GM21723 (cell line): Measurements from ENCODE around the gene CD34.
A peak's percentile ranks its signal among the peaks of the same experiment; 100 is the strongest.

Experiments used
- ATAC-seq: cut with Tn5 transposase; IDR thresholded peaks from one replicate; pipeline ENCODE4 v1.9.1; 2021; ENCODE audit warnings: mild to moderate bottlenecking, moderate library complexity; ENCODE audit not compliant: unreplicated experiment

Gene CD34

DNA sequence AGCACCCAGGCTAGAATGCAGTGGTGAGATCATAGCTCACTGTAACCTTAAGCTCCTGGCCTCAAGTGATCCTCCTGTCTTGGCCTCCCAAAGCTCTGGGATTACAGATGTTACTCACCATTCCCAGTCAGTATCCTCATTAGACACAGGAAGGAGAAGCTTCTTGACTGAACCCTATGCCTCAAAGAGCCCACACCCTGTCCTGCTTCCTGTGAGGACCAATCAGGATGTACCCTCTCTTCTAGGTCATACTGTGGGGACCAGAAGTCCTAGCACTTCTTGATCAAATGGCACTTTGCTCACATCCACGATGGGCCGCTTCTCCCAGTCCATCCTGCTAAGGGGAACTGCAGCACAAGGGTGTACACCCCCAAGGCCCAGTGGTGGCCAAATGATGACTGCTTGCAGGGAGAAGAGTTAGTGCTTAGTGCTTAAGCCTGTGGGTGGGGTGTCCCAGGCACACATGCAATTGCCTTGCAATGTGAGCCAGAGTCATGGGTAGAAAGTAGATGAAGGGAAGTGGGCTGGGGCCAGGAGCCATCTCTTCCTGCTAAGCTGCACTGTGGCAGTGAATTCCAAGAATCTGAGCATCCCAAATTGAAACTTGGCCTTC is 9.8 kb downstream of the CD34 start:
- ATAC-seq: no peak

DNA sequence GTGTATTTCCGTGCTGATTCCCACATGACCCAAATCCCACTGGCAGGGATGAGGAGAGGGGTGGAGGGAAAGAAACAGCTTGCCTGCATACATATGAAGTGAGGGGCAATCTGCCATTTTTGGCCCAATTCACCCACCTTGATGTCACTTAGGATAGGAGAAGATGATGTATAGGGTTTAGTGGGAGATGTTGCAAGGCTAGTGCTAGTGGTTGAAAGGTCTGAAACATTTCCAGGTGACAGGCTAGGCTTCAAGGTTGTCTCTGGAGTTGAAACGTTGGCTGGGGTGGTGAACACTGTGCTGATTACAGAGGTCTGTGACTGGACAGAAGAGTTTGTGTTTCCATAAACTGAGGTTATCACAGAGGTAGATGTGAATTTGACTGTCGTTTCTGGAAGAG is 12.1 kb downstream of the CD34 start:
- ATAC-seq: no peak

DNA sequence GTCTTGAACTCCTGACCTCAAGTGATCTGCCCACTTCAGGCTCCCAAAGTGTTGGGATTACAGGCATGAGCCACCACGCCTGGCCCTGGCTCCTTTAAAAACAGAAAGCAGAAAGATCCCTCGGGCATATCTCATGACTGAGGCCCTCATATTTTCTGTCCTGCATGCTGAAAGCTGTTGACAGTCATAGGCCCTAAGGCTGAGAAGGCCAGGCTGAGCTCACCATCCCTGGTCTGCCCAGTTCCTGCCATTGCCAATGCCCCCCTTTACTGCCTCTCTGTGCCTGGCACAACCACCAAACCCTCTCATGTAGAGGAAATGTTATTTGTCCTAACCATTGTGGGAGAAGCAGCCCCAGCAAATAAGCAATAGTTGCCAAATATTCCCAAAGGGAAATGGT is 12.7 kb downstream of the CD34 start:
- no peak for ATAC-seq

DNA sequence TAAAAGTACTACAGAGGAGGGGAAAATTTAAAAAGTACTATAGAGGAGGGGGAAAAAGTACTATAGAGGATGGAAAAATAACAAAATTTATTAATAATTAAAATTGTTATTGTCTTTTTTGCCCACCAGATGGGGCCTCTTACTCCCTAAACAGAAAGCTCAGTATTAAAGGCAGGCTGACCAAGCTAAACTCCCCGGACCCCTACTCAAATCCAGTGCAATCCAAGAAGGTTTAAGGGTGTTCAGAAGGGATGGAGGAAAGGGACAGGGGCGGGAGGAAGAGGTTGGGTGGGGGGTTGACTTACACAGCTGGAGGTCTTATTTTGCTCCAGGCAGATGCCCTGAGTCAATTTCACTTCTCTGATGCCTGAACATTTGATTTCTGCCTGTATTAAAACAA is 13.7 kb downstream of the CD34 start:
- ATAC-seq: no peak

DNA sequence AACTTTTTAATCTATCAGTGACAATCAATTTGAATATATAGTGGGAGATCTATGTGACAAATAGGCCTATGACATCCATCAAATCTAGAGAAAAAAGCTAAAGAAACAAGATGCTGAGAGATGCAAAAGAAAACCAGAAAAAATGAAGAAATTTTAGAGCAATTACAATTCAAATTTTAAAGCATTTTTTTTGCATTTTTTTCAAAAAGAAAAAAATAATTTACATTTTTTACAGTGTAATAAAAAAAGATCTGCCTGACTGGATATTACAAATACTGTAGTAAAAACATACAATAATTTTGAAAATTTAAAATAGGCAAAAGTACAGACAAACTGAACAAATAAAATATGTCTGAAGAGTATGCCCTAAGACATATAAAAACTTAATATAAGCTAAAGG is 14.4 kb downstream of the CD34 start:
- ATAC-seq: no peak

DNA sequence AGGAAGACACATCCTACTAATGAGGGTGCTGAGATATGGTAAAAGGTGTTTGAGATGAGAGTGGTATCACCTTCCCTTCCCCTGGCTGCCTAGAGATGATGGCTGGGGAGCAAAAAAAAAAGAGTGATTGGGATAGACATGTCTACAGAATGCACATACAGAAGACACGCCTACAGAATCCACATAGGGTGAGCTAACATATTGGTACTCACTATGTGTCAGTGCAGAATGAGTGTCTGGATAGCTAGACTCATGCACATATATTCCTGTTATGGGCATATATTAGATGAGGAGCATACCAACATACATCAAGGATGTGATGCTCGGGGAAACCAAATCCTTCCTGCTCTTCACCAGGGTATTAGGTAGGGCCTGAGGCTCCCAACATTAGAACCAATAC is 16.2 kb downstream of the CD34 start:
- no peak for ATAC-seq

DNA sequence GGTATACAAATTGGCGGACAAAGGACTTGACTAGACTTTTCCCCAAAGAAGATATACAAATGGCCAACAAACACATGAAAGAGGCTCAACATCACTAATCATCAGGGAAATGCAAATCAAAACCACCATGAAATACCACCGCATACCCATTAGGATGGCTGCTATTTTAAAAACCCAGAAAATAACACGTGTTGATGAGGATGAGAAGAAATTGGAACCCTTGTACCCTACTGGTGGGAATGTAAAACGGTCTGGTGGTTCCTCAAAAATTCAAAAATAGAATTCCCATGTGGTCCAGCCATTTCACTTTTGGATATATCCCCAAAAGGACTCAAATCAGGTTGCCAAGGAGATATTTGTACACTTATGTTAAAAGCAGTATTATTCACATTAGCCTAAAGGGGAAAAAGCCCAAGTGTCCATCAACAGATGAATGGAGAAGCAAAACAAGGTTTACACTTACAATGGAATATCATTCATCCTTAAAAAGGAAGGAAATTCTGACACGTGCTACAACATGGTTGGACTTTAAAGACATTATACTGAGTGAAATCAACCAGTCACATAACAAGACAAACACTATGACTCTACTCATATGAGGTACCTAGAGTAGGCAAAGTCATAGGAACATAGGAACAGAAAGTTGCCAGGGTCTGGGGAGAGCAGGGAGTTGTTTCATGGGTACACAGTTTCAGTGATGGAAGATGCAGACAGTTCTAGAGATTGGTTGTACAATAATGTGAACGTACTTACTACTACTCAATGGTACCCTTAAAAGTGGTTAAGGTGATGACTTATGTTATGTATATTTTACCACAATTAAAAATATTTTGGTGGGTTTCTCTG is 17.0 kb downstream of the CD34 start:
- ATAC-seq: no peak

DNA sequence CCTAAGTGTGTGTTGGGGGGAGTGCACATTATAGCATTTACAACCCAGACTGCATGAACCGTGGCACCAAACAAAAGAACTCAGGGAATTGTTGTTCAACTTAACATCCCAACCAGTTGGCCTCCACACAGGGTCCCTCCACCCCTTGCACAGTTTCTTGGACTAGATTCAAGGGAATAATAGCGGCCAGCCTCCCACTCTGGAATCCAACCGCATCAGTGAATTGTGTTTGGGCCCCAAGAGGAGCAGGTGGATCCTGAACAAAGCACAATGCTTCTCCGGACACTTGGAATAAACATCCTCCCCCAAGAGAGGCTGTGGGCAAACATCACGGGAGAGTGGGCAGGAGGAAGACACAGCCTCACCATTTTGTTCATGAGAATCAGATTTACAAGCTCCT is 18.2 kb downstream of the CD34 start:
- no peak for ATAC-seq

DNA sequence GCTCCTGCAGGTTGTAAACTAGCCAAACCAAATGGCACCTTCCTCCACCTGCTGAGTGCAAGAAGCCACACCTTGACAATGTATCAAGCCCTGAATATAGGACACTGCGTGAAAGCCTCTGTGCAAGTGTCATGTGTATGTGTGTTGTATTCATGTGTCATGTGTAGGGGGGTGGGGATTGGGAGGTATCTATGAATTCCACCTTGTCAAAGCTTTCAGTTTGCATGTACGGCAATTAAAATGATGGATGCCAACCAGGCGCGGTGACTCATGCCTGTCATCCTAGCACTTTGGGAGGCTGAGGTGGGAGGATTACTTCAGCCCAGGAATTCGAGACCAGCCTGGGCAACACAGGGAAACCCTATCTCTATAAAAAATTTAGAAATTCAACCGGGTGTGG is 19.8 kb downstream of the CD34 start:
- ATAC-seq: no peak

DNA sequence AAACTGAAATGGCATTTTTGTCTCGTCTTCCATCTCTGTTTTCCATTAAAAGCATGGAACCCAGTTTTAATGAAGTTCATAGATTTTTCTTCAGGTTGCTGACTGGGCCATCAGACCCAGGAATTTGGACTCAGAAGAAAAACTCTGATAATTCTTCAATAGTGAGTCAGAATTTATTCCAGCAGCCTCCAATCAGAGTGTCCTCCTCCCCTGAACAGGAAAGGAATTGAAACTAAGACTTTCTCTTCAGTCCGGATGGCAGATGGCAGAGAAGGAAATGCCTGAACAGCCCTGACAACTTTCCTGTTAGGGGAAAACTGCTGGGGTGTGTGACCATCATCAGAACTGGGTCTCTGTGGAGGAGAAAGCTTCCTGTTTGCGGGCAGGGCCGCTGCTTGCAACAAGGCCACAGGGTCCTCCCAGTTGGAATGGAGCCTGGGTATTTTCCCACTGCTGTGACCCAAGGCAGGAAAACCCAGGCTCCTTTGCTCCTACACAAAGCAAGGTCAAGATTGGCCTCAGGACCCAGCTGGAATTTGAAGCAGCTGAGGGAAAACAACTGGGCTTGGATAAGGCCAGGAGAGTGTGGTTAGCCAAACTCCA is 20.7 kb downstream of the CD34 start:
- ATAC-seq: no peak

DNA sequence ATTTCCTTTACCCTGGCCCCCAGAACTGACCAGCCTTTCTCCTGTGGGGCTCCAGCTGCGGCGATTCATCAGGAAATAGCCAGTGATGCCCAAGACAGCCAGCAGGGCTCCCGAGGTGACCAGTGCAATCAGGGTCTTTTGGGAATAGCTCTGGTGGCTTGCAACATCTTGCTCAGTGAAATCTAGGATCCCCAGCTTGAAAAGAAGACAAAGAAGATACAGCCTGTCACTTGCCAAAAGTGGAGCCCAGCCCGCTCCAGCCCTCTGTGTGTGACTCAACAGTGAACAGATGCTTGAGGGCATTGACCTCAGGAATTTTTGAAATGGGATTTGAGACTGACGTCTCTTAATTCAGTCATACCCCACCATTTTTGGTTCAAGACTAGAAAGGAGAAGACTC is 22.3 kb downstream of the CD34 start:
- no peak for ATAC-seq

DNA sequence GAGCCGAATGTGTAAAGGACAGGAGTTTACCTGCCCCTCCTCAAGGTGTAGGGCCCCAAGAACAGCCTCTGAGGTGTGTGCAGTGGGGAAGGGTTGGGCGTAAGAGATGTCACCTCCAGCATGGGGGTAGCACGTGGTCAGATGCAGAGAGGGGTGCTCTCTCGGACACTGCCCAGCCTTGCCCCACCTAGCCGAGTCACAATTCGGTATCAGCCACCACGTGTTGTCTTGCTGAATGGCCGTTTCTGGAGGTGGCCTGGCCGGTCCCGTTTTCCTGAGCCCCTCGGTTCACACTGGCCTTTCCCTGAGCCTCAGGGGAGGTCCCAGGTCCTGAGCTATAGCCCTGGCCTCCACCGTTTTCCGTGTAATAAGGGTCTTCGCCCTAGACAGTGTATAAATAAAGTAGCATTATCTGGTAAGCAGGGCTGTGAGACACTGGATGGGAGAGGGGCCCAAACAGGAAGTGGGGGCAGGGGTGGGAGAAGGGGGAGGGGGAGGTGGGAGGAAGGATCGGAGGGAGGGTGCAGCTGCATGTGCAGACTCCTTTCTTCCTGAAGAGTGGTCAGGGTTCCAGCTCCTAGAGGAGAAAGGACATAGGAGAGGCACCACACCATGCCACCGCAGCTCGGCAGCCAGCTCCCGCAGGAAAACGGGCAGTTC is 23.3 kb downstream of the CD34 start:
- no peak for ATAC-seq

DNA sequence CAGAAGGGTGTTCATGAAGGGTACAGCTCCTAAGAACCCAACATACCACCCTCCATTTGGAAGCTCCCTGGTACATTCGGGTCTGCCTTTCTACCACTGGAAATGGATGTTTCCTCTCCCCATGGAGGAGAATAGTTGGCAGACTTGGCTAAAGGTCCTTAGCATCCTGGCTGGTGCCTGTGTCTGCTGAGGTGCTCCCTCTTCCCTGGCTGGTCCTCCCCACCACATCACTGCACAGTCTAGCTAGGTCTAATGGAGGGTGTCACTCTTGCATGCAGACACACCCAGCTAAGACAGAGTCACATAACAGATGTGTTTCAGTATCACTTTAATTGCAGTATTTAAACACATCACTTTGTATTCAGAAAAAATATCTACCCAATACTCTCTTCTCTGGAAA is 24.7 kb downstream of the CD34 start:
- ATAC-seq: no peak

DNA sequence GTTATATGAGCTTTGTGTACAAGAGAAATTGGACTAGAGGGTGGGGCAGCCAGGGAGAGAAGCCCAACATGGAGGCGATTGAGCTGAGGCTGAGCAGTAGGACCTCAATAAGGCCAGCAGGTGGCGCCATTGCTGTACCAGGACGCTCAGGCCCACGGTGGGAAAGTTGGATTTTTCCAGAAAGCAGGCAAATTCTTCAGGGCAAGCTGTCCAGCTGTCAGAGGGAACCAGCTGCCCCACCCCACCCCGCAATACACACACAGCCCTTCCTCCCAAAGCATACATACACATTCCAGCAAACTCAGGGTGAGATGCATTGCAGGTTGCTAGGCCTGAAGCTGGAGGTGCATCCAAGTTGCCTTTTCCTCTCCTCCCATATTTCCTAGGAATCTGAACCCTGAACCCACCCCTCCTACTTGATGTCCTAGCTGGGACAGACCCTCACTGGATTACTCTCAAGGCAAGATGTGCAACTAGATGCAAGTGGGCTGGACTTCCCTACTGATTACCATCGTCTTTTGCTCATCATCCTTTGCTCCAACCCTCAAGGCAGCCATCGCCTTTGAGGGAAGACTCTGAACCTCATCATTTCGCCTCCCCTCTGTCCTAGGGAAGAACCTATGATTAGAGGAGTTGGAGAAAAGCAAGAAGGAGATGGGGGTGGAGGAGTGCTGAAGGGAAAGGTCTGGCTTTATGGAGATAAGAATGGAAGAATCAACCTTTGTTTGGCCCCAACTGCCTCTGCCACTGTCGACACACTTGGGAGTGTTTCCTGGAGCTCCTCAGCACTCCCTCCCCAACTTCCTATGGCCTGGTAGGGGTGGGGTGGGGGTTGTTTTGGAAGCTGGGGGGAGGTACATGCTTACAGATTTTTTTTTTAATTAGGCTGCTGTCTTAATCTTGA is 25.5 kb downstream of the CD34 start:
- ATAC-seq: peak; percentile 67

DNA sequence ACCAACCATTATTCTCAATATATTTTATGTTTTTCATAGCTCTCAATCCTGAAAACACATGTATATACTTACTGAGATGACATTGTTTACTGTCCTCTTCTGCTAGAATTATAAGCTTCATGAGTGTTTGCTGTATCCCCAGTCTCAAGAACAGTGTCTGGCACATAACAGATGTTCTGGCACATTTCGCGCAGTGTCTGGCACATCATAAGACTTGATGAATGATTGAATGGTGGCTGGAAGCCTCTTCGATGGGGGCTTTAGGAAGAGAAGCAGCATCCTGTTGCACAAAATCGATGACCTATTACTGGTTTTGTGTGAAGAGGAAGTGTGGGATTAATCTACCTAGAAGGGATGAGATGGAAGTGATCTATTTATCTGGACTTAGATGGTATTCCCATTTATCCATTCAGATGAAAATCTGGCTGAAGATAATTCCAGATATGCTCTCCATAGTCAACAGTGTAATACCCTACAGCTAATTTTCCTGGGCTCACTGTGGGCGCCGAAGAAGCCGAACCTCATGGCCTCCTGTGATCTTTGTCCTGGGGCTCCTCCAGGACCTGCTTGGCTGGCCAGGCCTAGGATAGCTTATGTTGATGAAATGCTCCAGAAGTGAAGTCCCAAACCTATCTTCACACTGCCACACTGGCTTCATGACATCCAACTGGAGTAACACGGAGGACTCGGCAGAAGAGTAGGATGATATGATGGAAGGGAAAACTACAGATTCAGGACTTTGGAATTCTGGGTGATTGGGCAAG is 26.5 kb downstream of the CD34 start:
- ATAC-seq: no peak

DNA sequence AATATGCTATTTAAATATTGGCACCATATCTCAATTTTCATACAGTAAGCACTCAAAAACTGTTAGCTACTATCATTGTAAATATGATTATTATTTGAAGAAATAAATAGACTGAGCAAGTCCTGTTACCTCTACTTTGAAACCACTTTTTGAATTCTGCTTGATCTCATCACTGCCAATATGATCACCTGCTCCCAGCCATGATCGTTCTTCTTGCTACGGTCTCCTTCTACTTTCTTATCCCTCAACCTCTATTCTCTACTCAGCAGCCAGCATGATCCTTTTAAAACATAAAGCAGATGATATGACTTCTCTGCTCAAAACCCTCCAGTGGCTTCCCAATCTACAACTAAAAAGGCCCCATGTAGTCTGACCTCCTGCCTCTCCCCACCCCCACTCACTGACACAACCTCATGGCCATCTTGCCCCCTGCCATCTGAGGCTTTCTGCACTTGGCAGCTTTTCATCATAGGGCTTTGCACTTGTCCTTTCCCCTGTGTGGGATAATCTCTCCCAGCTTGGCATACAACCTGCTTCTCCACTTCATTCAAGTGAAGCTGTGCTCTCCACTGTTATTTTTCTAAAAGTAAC is 27.2 kb downstream of the CD34 start:
- no peak for ATAC-seq

DNA sequence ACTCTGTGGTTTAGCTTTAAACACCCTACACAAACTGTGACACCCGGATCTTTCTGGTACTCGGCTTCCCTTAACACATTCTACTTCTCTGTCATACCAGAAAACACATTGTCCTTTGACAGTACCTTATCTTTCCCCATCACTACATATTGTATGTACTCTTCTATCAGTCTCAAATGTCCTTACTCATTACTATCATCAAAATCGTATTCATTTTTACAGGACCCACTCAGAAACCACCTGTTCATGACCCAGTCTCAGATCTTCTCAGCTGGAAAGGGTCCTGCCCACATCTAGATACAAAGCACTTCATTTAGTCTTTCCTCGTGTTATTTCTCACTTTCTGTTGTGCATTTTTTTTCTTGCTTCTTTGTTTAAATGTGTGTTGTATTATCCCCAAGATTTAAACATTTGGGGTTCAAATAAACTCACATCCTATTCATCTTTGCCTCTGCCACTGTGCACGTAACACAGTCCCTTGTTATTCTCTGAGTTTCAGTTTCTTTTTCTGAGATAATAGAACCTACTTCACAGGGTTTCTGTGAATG is 27.7 kb downstream of the CD34 start:
- peak; percentile 79 for ATAC-seq

DNA sequence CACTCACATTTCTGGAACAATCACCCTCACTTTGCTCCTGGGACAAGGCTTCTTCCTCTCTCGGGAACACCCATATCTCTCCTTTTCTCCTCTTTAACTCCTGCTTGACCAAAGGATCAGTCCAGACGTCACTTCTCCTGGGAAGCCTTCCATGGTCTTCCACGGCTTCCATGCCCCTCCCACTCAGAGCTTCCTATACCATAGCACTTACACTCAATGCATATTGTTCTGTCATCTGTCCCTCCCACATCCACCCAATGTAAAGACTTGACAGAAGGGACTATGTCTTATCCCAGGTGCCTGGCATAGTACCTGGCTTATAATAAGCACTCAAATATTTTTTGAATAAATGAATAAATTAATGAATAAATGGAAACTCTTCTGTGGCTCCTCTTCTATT is 28.2 kb downstream of the CD34 start:
- no peak for ATAC-seq

DNA sequence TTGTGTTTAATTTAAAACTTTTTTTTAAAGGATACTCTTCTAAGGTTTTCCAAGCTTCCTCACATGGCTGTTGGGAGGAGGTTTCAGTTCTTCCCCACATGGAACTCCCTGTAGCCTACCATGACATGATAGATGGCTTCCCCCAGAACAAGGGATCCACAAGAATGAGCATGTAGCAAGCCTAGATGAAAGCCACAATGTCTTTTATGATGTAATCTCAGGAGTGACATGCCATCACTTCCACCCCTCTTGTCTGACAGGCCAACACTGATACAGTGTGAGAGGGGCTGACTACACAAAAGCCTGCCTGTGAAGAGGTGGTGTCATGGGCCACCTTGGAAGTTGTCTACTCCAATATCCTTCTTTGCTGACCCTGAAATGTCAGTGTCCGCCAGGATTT is 32.0 kb downstream of the CD34 start:
- ATAC-seq: no peak
